ENCODE results near the gene SNX1.

DNA sequence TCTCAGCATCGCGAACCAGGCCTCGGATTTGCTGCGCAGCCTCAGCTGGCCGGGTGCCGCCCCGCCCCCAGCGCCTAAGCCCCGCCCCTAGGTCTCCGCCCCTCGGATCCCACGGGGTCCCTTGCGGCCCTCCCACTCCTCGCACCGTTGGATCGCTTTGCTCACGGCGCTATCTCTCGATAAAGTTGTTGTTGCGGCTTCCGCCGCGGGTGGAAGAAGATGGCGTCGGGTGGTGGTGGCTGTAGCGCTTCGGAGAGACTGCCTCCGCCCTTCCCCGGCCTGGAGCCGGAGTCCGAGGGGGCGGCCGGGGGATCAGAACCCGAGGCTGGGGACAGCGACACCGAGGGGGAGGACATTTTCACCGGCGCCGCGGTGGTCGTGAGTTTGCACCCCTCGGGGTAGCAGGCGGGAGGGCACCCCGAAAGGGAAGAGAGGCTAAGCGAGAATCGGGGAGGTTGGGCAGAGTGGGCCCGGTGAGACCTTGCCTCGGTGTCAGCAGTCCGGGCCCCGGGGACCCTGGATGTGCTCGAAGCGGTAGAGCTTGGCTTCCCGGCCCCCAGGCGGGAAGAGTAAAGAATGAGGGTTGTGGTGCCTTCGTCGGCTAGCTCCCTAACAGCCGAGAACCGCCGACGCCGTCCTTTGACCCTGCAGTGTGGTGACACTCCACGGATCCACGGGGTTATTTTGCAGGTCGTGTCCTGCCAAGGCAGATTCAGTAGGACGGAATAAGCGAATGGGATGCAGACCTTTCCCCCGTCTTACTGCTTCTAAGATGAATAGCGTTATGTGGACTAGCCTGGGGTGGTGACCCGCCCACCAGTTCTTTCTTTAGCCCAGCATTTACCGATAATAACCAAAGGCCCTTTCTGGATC lies at the start of gene SNX1:
- TF ChIP-seq TAF1 (IDR thresholded peaks at IDR 0.05; ENCODE audit: low read depth, low read length) (peak; percentile 90), PHF8 (conservative IDR thresholded peaks at IDR 0.05; ENCODE audit: low read depth, low read length) (peak; percentile 85), GABPA (IDR thresholded peaks at IDR 0.05; ENCODE audit: borderline replicate concordance, insufficient read depth, low read length) (no peak), CREB1 (IDR thresholded peaks at IDR 0.05) (peak; percentile 56; the same call in 1 of the 2 replicates), RXRA (IDR thresholded peaks at IDR 0.05; ENCODE audit: insufficient read depth, low read depth, low read length) (no peak), CEBPB (IDR thresholded peaks at IDR 0.05; ENCODE audit: low read depth, low read length) (no peak), HDAC2 (IDR thresholded peaks at IDR 0.05; ENCODE audit: borderline replicate concordance in 1 of 2, low read depth in 2 of 2, low read length in 2 of 2) (peak; percentile 99 to 100)

Data from H1 (cell line).